ENCODE results near the gene TNNC1.

The TNNC1 gene

GRCh38 chr3:52441772-52442332, 12.0 kb downstream of the TNNC1 start:
- ChIA-PET POLR2A (no interaction called here), CTCF (no interaction called here)
- TF ChIP-seq TARDBP (IDR thresholded peaks at IDR 0.05) (no peak), FOXK2 (IDR thresholded peaks at IDR 0.05) (no peak), FOXA1 (IDR thresholded peaks at IDR 0.05) (no peak), ARNT (IDR thresholded peaks at IDR 0.05) (no peak), NFRKB (IDR thresholded peaks at IDR 0.05) (no peak), CTBP1 (IDR thresholded peaks at IDR 0.05; ENCODE audit: borderline replicate concordance) (no peak), LEF1 (IDR thresholded peaks at IDR 0.05; ENCODE audit: borderline replicate concordance) (no peak), L3MBTL2 (conservative IDR thresholded peaks at IDR 0.05) (no peak), BHLHE40 (IDR thresholded peaks at IDR 0.05; ENCODE audit: borderline replicate concordance) (no peak)

GRCh38 chr3:52441091-52441771, 12.6 kb downstream of the TNNC1 start:
- no peak for DNase-seq (ENCODE audit: extremely low spot score)
- TF ChIP-seq CTBP1 (IDR thresholded peaks at IDR 0.05; ENCODE audit: borderline replicate concordance) (no peak), FOXM1 (IDR thresholded peaks at IDR 0.05; ENCODE audit: borderline replicate concordance) (no peak), ELF4 (IDR thresholded peaks at IDR 0.05) (no peak), PKNOX1 (IDR thresholded peaks at IDR 0.05) (no peak), HDGF (IDR thresholded peaks at IDR 0.05; ENCODE audit: borderline replicate concordance) (no peak), L3MBTL2 (conservative IDR thresholded peaks at IDR 0.05) (no peak)
- ChIA-PET POLR2A (no interaction called here), CTCF (no interaction called here)

More at GRCh38 chr3:52441772-52442332, 12.0 kb downstream of the TNNC1 start:
- no peak for DNase-seq (ENCODE audit: extremely low spot score)

GRCh38 chr3:52440671-52441070, 13.2 kb downstream of the TNNC1 start:
- no peak for DNase-seq (ENCODE audit: extremely low spot score)
- TF ChIP-seq ELF4 (IDR thresholded peaks at IDR 0.05) (no peak), ZNF384 (IDR thresholded peaks at IDR 0.05) (no peak), ARNT (IDR thresholded peaks at IDR 0.05) (no peak), SP1 (IDR thresholded peaks at IDR 0.05) (no peak), CTBP1 (IDR thresholded peaks at IDR 0.05; ENCODE audit: borderline replicate concordance) (no peak), HDGF (IDR thresholded peaks at IDR 0.05; ENCODE audit: borderline replicate concordance) (no peak), FOXM1 (IDR thresholded peaks at IDR 0.05; ENCODE audit: borderline replicate concordance) (no peak), FOXK2 (IDR thresholded peaks at IDR 0.05) (no peak), FOXA1 (IDR thresholded peaks at IDR 0.05) (no peak)
- POLR2A ChIA-PET: no interaction called here
- CTCF ChIA-PET: no interaction called here

- DNase-seq (ENCODE audit: extremely low spot score): no peak
- no peak for TF ChIP-seq SUZ12 (IDR thresholded peaks at IDR 0.05)
- no peak for TF ChIP-seq NFRKB (IDR thresholded peaks at IDR 0.05)
- no peak for TF ChIP-seq CTBP1 (IDR thresholded peaks at IDR 0.05; ENCODE audit: borderline replicate concordance)
- TF ChIP-seq ARNT (IDR thresholded peaks at IDR 0.05): no peak
- TF ChIP-seq L3MBTL2 (conservative IDR thresholded peaks at IDR 0.05): no peak
- no peak for TF ChIP-seq HDGF (IDR thresholded peaks at IDR 0.05; ENCODE audit: borderline replicate concordance)
- TF ChIP-seq ELF4 (IDR thresholded peaks at IDR 0.05): no peak
- TF ChIP-seq SP1 (IDR thresholded peaks at IDR 0.05): no peak
- TF ChIP-seq BHLHE40 (IDR thresholded peaks at IDR 0.05; ENCODE audit: borderline replicate concordance): no peak
- TF ChIP-seq FOXA1 (IDR thresholded peaks at IDR 0.05): no peak
- no peak for TF ChIP-seq FOXK2 (IDR thresholded peaks at IDR 0.05)
- no peak for TF ChIP-seq LEF1 (IDR thresholded peaks at IDR 0.05; ENCODE audit: borderline replicate concordance)
- no peak for TF ChIP-seq FOXM1 (IDR thresholded peaks at IDR 0.05; ENCODE audit: borderline replicate concordance)
- ChIA-PET CTCF (no interaction called here), POLR2A (no interaction called here)
Observed at GRCh38 chr3:52440249-52440551, 13.6 kb downstream of the TNNC1 start.

- ChIA-PET POLR2A (no interaction called here), CTCF (interaction anchor here (0.5 to 0.8 kb wide), 3 partner anchors 8 to 27 kb away, joined by 3 to 6 read pairs (median 5); no protein-coding TSS in a partner anchor)
- no peak for DNase-seq (ENCODE audit: extremely low spot score)
- no peak for TF ChIP-seq ELF4 (IDR thresholded peaks at IDR 0.05)
- no peak for TF ChIP-seq NFRKB (IDR thresholded peaks at IDR 0.05)
- TF ChIP-seq ARNT (IDR thresholded peaks at IDR 0.05): no peak
- TF ChIP-seq TARDBP (IDR thresholded peaks at IDR 0.05): no peak
- TF ChIP-seq FOXA1 (IDR thresholded peaks at IDR 0.05): no peak
- no peak for TF ChIP-seq HDGF (IDR thresholded peaks at IDR 0.05; ENCODE audit: borderline replicate concordance)
- TF ChIP-seq BHLHE40 (IDR thresholded peaks at IDR 0.05; ENCODE audit: borderline replicate concordance): no peak
- no peak for TF ChIP-seq L3MBTL2 (conservative IDR thresholded peaks at IDR 0.05)
- no peak for TF ChIP-seq PKNOX1 (IDR thresholded peaks at IDR 0.05)
- TF ChIP-seq SUZ12 (IDR thresholded peaks at IDR 0.05): no peak
- TF ChIP-seq LEF1 (IDR thresholded peaks at IDR 0.05; ENCODE audit: borderline replicate concordance): no peak
- no peak for TF ChIP-seq ZNF384 (IDR thresholded peaks at IDR 0.05)
Observed at GRCh38 chr3:52439426-52440248, 14.2 kb downstream of the TNNC1 start.

GRCh38 chr3:52438579-52439425, 15.0 kb downstream of the TNNC1 start:
- TF ChIP-seq FOXA1 (IDR thresholded peaks at IDR 0.05): no peak
- no peak for TF ChIP-seq BHLHE40 (IDR thresholded peaks at IDR 0.05; ENCODE audit: borderline replicate concordance)
- no peak for TF ChIP-seq HDGF (IDR thresholded peaks at IDR 0.05; ENCODE audit: borderline replicate concordance)
- no peak for TF ChIP-seq NFRKB (IDR thresholded peaks at IDR 0.05)
- no peak for TF ChIP-seq ARNT (IDR thresholded peaks at IDR 0.05)
- TF ChIP-seq FOXM1 (IDR thresholded peaks at IDR 0.05; ENCODE audit: borderline replicate concordance): no peak
- no peak for TF ChIP-seq CTBP1 (IDR thresholded peaks at IDR 0.05; ENCODE audit: borderline replicate concordance)
- no peak for TF ChIP-seq L3MBTL2 (conservative IDR thresholded peaks at IDR 0.05)
- no peak for TF ChIP-seq FOXK2 (IDR thresholded peaks at IDR 0.05)
- TF ChIP-seq PKNOX1 (IDR thresholded peaks at IDR 0.05): no peak
- no peak for TF ChIP-seq SP1 (IDR thresholded peaks at IDR 0.05)
- no peak for TF ChIP-seq LEF1 (IDR thresholded peaks at IDR 0.05; ENCODE audit: borderline replicate concordance)
- no peak for DNase-seq (ENCODE audit: extremely low spot score)
- POLR2A ChIA-PET: interaction anchor here (0.6 kb wide), 1 partner anchor 16 kb away, joined by 3 read pairs; no protein-coding TSS in a partner anchor
- CTCF ChIA-PET: interaction anchor here (0.5 to 0.8 kb wide), 2 partner anchors 9 to 27 kb away, joined by 3 to 6 read pairs; no protein-coding TSS in a partner anchor
